Omental fat pad (tissue), 4 donors: ENCODE measurements around the gene MT1F. TPM values are rescaled to one million over a fixed set of nuclear protein-coding genes. Genes with fewer than 3 reads are reported as not detected.

ENCODE experiments used
- ATAC-seq: fragments of 150-250 bp; one replicate; pipeline ENCODE4 v1.9.1; 2016; ENCODE audit warnings: mild to moderate bottlenecking, moderate library complexity; ENCODE audit not compliant: low FRiP score
- DNase-seq: peaks from one replicate; pipeline ENCODE4 v3.0.0-alpha.2; 2019; ENCODE audit warnings: low spot score
- total RNA-seq, 4 donors: library from RNA; depleted of rRNA; stranded (reverse); fragments of >200 nt; gene quantifications; one replicate each; pipeline ENCODE4 v1.1.0, GENCODE V29; 2016
- TF ChIP-seq, protein P1 (sequence below), 3 donors: fragments of 450-650 bp; IDR thresholded peaks; one replicate each; pipeline ENCODE4 v1.5.1; 2016 to 2017; ENCODE audit warnings: antibody characterized with exemption in 3 of 3, mild to moderate bottlenecking in 3 of 3, moderate library complexity in 2 of 3

Gene MT1F
- total RNA-seq, 4 donors from 2014 or later, result 9.8 to 199 (median 43.6) TPM

DNA sequence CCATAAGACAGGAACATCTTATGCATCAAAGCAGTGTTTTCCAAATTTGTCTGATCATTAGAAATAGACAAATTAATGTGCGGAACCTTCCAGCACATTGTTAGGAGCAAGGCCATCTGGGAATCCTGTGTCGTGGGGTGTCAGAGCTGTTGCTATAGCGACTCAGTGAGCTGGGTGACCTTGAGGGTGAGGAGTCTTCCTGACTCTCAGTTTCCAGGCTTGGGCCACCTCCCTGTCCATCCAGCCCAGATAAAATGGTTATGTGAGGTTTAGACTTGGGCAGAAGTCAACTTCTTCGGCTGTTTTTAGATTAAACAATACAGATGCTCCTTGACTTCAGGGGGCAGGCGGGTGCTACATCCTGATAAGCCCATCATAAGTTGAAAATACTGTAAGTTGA is 45.1 kb downstream of the MT1F start:
- TF ChIP-seq, protein P1, sequence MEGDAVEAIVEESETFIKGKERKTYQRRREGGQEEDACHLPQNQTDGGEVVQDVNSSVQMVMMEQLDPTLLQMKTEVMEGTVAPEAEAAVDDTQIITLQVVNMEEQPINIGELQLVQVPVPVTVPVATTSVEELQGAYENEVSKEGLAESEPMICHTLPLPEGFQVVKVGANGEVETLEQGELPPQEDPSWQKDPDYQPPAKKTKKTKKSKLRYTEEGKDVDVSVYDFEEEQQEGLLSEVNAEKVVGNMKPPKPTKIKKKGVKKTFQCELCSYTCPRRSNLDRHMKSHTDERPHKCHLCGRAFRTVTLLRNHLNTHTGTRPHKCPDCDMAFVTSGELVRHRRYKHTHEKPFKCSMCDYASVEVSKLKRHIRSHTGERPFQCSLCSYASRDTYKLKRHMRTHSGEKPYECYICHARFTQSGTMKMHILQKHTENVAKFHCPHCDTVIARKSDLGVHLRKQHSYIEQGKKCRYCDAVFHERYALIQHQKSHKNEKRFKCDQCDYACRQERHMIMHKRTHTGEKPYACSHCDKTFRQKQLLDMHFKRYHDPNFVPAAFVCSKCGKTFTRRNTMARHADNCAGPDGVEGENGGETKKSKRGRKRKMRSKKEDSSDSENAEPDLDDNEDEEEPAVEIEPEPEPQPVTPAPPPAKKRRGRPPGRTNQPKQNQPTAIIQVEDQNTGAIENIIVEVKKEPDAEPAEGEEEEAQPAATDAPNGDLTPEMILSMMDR (IDR thresholded peaks at IDR 0.05), result no peak
- ATAC-seq (no peak), DNase-seq (no peak)

Other genes starting within 250 kb of the MT1F start
- 100 to 1,000 TPM; 126 to 215 (median 162) TPM for gene AMFR, start 232.4 kb upstream of the MT1F start, total RNA-seq
- gene NUDT21, start 206.6 kb upstream of the MT1F start, total RNA-seq, result 10 to 100 TPM; 41.6 to 53.4 (median 46.0) TPM
- gene OGFOD1, start 206.4 kb upstream of the MT1F start, total RNA-seq, result 10 to 100 TPM; 19.1 to 58.2 (median 30.9) TPM
- 10 to 100 TPM; 21.9 to 51.9 (median 37.5) TPM for gene BBS2, start 137.9 kb upstream of the MT1F start, total RNA-seq
- not detected for gene MT4, start 92.9 kb upstream of the MT1F start, total RNA-seq
- gene MT3, start 68.4 kb upstream of the MT1F start, total RNA-seq, result not detected
- gene MT2A, start 49.4 kb upstream of the MT1F start, total RNA-seq, result 1,000 to 10,000 TPM in 2 of 4 donors, 100 to 1,000 TPM in 2; 301 to 1,668 (median 935) TPM
- 1,000 to 10,000 TPM in 2 of 4 donors, 100 to 1,000 TPM in 2; 386 to 3,925 (median 1,028) TPM for gene MT1E, start 32.2 kb upstream of the MT1F start, total RNA-seq
- 100 to 1,000 TPM in 2 of 4 donors, 10 to 100 TPM in 2; 43.1 to 339 (median 186) TPM for gene MT1M, start 25.3 kb upstream of the MT1F start, total RNA-seq
- 1,000 to 10,000 TPM in 1 of 4 donors, 100 to 1,000 TPM in 2, 10 to 100 TPM in 1; 88.4 to 1,854 (median 643) TPM for gene MT1A, start 19.3 kb upstream of the MT1F start, total RNA-seq
- gene MT1B, start 6.1 kb upstream of the MT1F start, total RNA-seq, result not detected
- 1,000 to 10,000 TPM in 1 of 4 donors, 100 to 1,000 TPM in 1, 10 to 100 TPM in 2; 31.4 to 1,270 (median 197) TPM for gene MT1G, start 10.1 kb downstream of the MT1F start, total RNA-seq
- 10 to 100 TPM in 2 of 4 donors, not detected in 2; 11.9 to 23.3 TPM for gene MT1H, start 11.9 kb downstream of the MT1F start, total RNA-seq
- gene MT1X, start 24.5 kb downstream of the MT1F start, total RNA-seq, result 1,000 to 10,000 TPM; 1,336 to 3,452 (median 1,838) TPM
- 10 to 100 TPM; 21.6 to 55.5 (median 37.7) TPM for gene NUP93, start 72.2 kb downstream of the MT1F start, total RNA-seq
- not detected for gene SLC12A3, start 207.2 kb downstream of the MT1F start, total RNA-seq